DMS 273 treated with DMSO at 0.1 percent for 48 hours (cell line): ENCODE results near the gene CTSA.

Source experiments
- DNase-seq: peaks from one replicate; lab custom pipeline; 2025; lab: John Stamatoyannopoulos, UW

The CTSA gene

GRCh38 chr20:45890985-45891983 lies at the start of gene CTSA, which contains the start of gene NEURL2:
CTSA (plus strand) TSS chr20:45891335; CDS start chr20:45891569, 234 bp downstream.
NEURL2 (minus strand) TSS chr20:45891208; CDS start chr20:45890991, 217 bp downstream.
- peak; percentile 71 for DNase-seq

GRCh38 chr20:45841407-45842129 lies 49.6 kb upstream of the CTSA start:
- no peak for DNase-seq

- peak; percentile 40 for DNase-seq
Measured at GRCh38 chr20:45842169-45842812, 48.8 kb upstream of the CTSA start.

- DNase-seq = no peak
Measured at GRCh38 chr20:45843506-45843905, 47.6 kb upstream of the CTSA start.

- no peak for DNase-seq
Measured at GRCh38 chr20:45845452-45845851, 45.7 kb upstream of the CTSA start.

GRCh38 chr20:45848421-45848820 lies 42.7 kb upstream of the CTSA start:
- no peak for DNase-seq

- DNase-seq = no peak
Measured at GRCh38 chr20:45848969-45849582, 42.1 kb upstream of the CTSA start.

- no peak for DNase-seq
Measured at GRCh38 chr20:45850238-45850637, 40.9 kb upstream of the CTSA start.

GRCh38 chr20:45850926-45851325 lies 40.2 kb upstream of the CTSA start:
- no peak for DNase-seq

GRCh38 chr20:45851501-45851900 lies 39.6 kb upstream of the CTSA start:
- no peak for DNase-seq

GRCh38 chr20:45852326-45852725 lies 38.8 kb upstream of the CTSA start:
- DNase-seq = no peak

GRCh38 chr20:45853484-45853883 lies 37.7 kb upstream of the CTSA start:
- DNase-seq = no peak

- DNase-seq = peak; percentile 99
Measured at GRCh38 chr20:45857114-45857881, 33.8 kb upstream of the CTSA start, which contains the start of the genes ACOT8 and ZSWIM3. ACOT8 (minus strand) TSS chr20:45857392; CDS start chr20:45857315, 77 bp downstream. ZSWIM3 (plus strand) TSS chr20:45857614; CDS start chr20:45857826, 212 bp downstream.

GRCh38 chr20:45857882-45858216 lies 33.3 kb upstream of the CTSA start:
- DNase-seq = no peak

- no peak for DNase-seq
Measured at GRCh38 chr20:45859916-45860315, 31.2 kb upstream of the CTSA start.

- no peak for DNase-seq
Measured at GRCh38 chr20:45860560-45861220, 30.4 kb upstream of the CTSA start.

GRCh38 chr20:45861221-45862075 lies 29.7 kb upstream of the CTSA start:
- DNase-seq = no peak

GRCh38 chr20:45863543-45864470 lies 27.3 kb upstream of the CTSA start:
- no peak for DNase-seq
